ENCODE data around the gene EPG5. TPM values are rescaled to one million over a fixed set of nuclear protein-coding genes. Genes with fewer than 3 reads are reported as not detected.
A peak's percentile ranks its signal among the peaks of the same experiment; 100 is the strongest.
"Not testable (repeated sequence)": the region's sequence is repeated elsewhere in the genome, so short reads cannot be mapped to it uniquely, and the experiment has no call there.

The EPG5 gene
- total and polyA plus RNA-seq, 7 experiments from 2014 or later, result 6.3 to 54.8 (median 26.8) TPM

DNA sequence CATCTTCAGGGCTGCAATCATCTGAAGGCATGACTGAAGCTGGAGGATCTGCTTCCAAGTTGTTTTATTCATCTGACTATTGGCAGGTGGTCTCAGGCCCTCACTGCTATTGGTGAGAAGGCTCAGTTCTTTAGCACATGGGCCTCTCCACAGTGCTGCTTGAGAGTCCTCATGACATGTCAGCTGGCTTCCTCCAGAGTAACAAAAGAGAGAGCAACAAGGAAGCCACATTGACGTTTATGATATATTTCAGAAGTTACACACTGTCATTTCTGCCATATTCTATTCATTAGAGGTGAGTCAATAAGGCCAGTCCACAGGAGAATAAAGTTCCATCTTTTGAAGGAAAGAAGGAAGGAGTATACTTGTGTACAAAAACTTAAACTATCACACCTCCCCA, 149.6 kb downstream of the EPG5 start:
- Mint-ChIP-seq H3K4me3 (no peak overlapping the region), H3K4me1 (no peaks in the 10 kb centered on the region), H3K9me3 (peaks cover 0 to 25% (median 8%) of the 10 kb centered on the region in 11 donors), H3K27ac (peak overlapping the region in 1 of 9 donors; percentile 42), H3K36me3 (peaks cover 0 to 15% (median 3%) of the 10 kb centered on the region in 5 donors), H3K27me3 (peaks cover 5 to 30% (median 11%) of the 10 kb centered on the region in 5 donors)
- no peaks in the 10 kb centered on the region for H3K4me1 ChIP-seq (ENCODE audit: control insufficient read depth in 2 of 2, insufficient read depth in 2 of 2, low read length in 2 of 2)
- H3K27ac ChIP-seq (ENCODE audit: low read depth, low read length), result no peak overlapping the region
- CTCF ChIA-PET, result no interaction called here
- no peak for ATAC-seq
- no peaks in the 10 kb centered on the region for H3K9me3 ChIP-seq (ENCODE audit: control insufficient read depth in 2 of 3, low read length in 3 of 3)
- DNase-seq, result no peak
- no peak overlapping the region for H3K4me3 ChIP-seq (ENCODE audit: low read length)
- POLR2A ChIA-PET, result no interaction called here
- H3K36me3 ChIP-seq (ENCODE audit: control insufficient read depth in 2 of 3, insufficient read depth in 3 of 3, low read length in 3 of 3), result no peaks in the 10 kb centered on the region
- intact Hi-C loops (cut with micrococcal nuclease), result no loop called here
- no peaks in the 10 kb centered on the region for H3K27me3 ChIP-seq (ENCODE audit: control insufficient read depth in 2 of 2, insufficient read depth in 2 of 2, low read length in 2 of 2)

DNA sequence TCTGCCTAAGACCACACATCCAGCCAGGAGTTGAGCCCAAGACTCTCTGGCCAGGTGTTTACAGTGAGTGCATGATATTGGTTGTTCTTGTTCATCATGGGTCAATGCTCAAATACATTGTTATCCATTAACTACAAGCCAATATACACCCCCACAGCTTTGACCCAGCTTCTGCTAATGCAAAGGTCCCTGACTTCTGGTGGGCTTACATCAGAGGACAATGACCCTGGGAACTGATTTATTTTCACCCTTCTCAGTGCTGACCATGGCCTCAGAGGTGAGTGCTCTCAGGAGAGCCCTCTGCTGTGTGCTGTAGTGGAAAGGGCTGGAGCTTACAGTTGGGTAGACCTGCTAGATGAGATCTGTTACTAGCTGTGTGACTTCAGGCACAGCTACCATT, 152.4 kb downstream of the EPG5 start:
- intact Hi-C loops (cut with micrococcal nuclease); ATAC-seq; DNase-seq; CTCF ChIA-PET; H3K27ac Mint-ChIP-seq; H3K36me3 ChIP-seq (ENCODE audit: control insufficient read depth in 2 of 3, insufficient read depth in 3 of 3, low read length in 3 of 3); H3K9me3 ChIP-seq (ENCODE audit: control insufficient read depth in 2 of 3, low read length in 3 of 3); H3K27me3 ChIP-seq (ENCODE audit: control insufficient read depth in 2 of 2, insufficient read depth in 2 of 2, low read length in 2 of 2); H3K4me3 ChIP-seq (ENCODE audit: low read length); POLR2A ChIA-PET; H3K4me1 ChIP-seq (ENCODE audit: control insufficient read depth in 2 of 2, insufficient read depth in 2 of 2, low read length in 2 of 2); H3K4me1 Mint-ChIP-seq; H3K27ac ChIP-seq (ENCODE audit: low read depth, low read length); H3K27me3 Mint-ChIP-seq; H3K4me3 Mint-ChIP-seq: not testable (repeated sequence)
- Mint-ChIP-seq H3K9me3 (peaks cover 0 to 22% (median 4%) of the 10 kb centered on the region in 11 donors), H3K36me3 (peaks cover 0 to 11% (median 3%) of the 10 kb centered on the region in 5 donors)

DNA sequence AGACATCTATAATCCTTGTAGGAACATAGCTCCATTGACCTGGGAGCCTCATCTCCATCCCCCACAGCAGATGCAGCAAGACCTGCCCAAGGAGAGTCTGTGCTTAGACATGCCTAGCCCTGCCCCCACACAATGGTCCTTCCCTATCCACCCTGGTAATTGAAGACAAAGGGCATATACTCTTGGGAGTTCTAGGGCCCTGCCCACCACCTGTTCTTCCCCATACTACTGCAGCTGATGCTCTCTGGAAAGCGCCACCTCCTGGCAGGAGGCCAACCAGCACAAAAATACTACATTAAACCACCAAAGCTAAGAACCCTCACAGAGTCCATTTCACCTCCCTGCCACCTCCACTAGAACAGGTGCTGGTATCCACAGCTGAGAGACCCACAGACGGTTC, 160.0 kb downstream of the EPG5 start:
- H3K27ac ChIP-seq (ENCODE audit: low read depth, low read length); H3K4me1 ChIP-seq (ENCODE audit: control insufficient read depth in 2 of 2, insufficient read depth in 2 of 2, low read length in 2 of 2); H3K4me3 ChIP-seq (ENCODE audit: low read length); H3K36me3 ChIP-seq (ENCODE audit: control insufficient read depth in 2 of 3, insufficient read depth in 3 of 3, low read length in 3 of 3); H3K27me3 ChIP-seq (ENCODE audit: control insufficient read depth in 2 of 2, insufficient read depth in 2 of 2, low read length in 2 of 2); H3K4me3 Mint-ChIP-seq; ATAC-seq; H3K27ac Mint-ChIP-seq; POLR2A ChIA-PET; H3K9me3 ChIP-seq (ENCODE audit: control insufficient read depth in 2 of 3, low read length in 3 of 3): not testable (repeated sequence)
- peak in 2 of 9 donors; percentile 14 to 16 for DNase-seq
- Mint-ChIP-seq H3K36me3 (peaks cover 0 to 30% (median 17%) of the 10 kb centered on the region in 5 donors), H3K4me1 (peaks cover 0 to 14% (median 11%) of the 10 kb centered on the region in 7 donors), H3K27me3 (peaks cover 5 to 17% (median 7%) of the 10 kb centered on the region in 5 donors), H3K9me3 (peaks cover 0 to 34% (median 15%) of the 10 kb centered on the region in 11 donors)
- CTCF ChIA-PET, result interaction anchor here (1.0 to 1.6 kb wide), 3 partner anchors 74 to 142 kb away, joined by 3 to 4 read pairs (median 3); no protein-coding TSS in a partner anchor
- intact Hi-C loops (cut with micrococcal nuclease), result loop anchor here (1.0 kb wide), 2 partner anchors 116 to 142 kb away; no protein-coding TSS in a partner anchor

DNA sequence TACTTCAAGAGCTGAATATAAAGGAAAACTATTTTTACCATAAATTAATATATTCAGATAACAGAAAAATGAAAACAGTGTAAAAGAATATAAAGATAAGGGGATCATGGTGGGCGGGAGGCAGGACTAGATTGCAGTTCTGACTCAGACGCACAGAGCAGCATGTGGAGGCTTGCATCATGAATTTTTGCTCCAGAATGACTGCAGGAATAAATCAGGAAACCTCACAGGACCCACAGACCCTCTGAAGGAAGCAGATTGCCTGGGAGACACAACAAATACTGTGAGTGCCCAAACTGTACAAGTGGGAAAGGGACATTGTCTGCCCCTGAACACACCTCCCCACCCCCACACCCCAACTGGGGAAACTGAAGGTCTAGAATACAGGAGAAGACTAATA, 160.9 kb downstream of the EPG5 start:
- no peak overlapping the region for H3K27ac Mint-ChIP-seq
- intact Hi-C loops (cut with micrococcal nuclease), result no loop called here
- H3K9me3 Mint-ChIP-seq, result peaks cover 0 to 34% (median 15%) of the 10 kb centered on the region in 11 donors
- H3K4me1 Mint-ChIP-seq, result peaks cover 0 to 14% (median 11%) of the 10 kb centered on the region in 7 donors
- Histone ChIP-seq H3K36me3 (ENCODE audit: control insufficient read depth in 2 of 3, insufficient read depth in 3 of 3, low read length in 3 of 3) (no peaks in the 10 kb centered on the region), H3K27me3 (ENCODE audit: control insufficient read depth in 2 of 2, insufficient read depth in 2 of 2, low read length in 2 of 2) (no peaks in the 10 kb centered on the region), H3K4me3 (ENCODE audit: low read length) (no peak overlapping the region), H3K9me3 (ENCODE audit: control insufficient read depth in 2 of 3, low read length in 3 of 3) (peaks cover 0 to 4% (median 0%) of the 10 kb centered on the region in 3 experiments), H3K27ac (ENCODE audit: low read depth, low read length) (no peak overlapping the region), H3K4me1 (ENCODE audit: control insufficient read depth in 2 of 2, insufficient read depth in 2 of 2, low read length in 2 of 2) (no peaks in the 10 kb centered on the region)
- ChIA-PET CTCF (interaction anchor here (1.0 to 1.6 kb wide), 3 partner anchors 75 to 142 kb away, joined by 3 to 4 read pairs (median 4); no protein-coding TSS in a partner anchor), POLR2A (no interaction called here)
- H3K4me3 Mint-ChIP-seq, result no peak overlapping the region
- H3K36me3 Mint-ChIP-seq, result peaks cover 0 to 30% (median 17%) of the 10 kb centered on the region in 5 donors
- no peak for ATAC-seq
- peaks cover 5 to 20% (median 7%) of the 10 kb centered on the region in 5 donors for H3K27me3 Mint-ChIP-seq
- DNase-seq, result no peak

DNA sequence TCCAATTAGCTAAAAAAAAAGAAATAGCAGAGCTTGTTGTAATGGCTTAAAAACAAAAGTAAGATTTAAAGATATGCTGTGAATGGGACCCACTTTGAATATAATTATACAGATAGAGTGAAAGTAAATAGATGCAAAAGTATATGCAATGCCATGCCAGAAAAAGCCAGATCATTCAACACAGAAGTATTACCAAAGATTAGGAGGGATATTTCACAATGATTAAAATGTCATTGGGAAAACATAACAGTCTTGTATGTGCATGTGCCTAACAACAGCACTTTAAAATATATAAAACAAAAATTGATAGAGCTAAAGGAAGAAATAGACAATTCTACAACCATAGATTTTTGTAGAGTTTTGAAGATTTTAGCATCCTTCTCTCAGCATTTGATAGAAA, 161.6 kb downstream of the EPG5 start:
- Histone ChIP-seq H3K9me3 (ENCODE audit: control insufficient read depth in 2 of 3, low read length in 3 of 3) (peaks cover 0 to 4% (median 0%) of the 10 kb centered on the region in 3 experiments), H3K4me1 (ENCODE audit: control insufficient read depth in 2 of 2, insufficient read depth in 2 of 2, low read length in 2 of 2) (no peaks in the 10 kb centered on the region), H3K36me3 (ENCODE audit: control insufficient read depth in 2 of 3, insufficient read depth in 3 of 3, low read length in 3 of 3) (no peaks in the 10 kb centered on the region), H3K4me3 (ENCODE audit: low read length) (no peak overlapping the region), H3K27me3 (ENCODE audit: control insufficient read depth in 2 of 2, insufficient read depth in 2 of 2, low read length in 2 of 2) (no peaks in the 10 kb centered on the region), H3K27ac (ENCODE audit: low read depth, low read length) (no peak overlapping the region)
- ATAC-seq (no peak), DNase-seq (no peak)
- Mint-ChIP-seq H3K4me1 (peaks cover 0 to 14% (median 11%) of the 10 kb centered on the region in 7 donors), H3K27me3 (peaks cover 5 to 23% (median 7%) of the 10 kb centered on the region in 5 donors), H3K4me3 (no peak overlapping the region), H3K9me3 (peaks cover 0 to 34% (median 15%) of the 10 kb centered on the region in 11 donors), H3K36me3 (peaks cover 0 to 32% (median 20%) of the 10 kb centered on the region in 5 donors), H3K27ac (no peak overlapping the region)
- POLR2A ChIA-PET, result interaction anchor here (0.6 kb wide), 1 partner anchor 553 kb away, joined by 3 read pairs; no protein-coding TSS in a partner anchor
- CTCF ChIA-PET, result interaction anchor here (0.6 to 1.6 kb wide), 3 partner anchors 88 to 141 kb away, joined by 3 to 6 read pairs (median 4); no protein-coding TSS in a partner anchor
- intact Hi-C loops (cut with micrococcal nuclease), result no loop called here

DNA sequence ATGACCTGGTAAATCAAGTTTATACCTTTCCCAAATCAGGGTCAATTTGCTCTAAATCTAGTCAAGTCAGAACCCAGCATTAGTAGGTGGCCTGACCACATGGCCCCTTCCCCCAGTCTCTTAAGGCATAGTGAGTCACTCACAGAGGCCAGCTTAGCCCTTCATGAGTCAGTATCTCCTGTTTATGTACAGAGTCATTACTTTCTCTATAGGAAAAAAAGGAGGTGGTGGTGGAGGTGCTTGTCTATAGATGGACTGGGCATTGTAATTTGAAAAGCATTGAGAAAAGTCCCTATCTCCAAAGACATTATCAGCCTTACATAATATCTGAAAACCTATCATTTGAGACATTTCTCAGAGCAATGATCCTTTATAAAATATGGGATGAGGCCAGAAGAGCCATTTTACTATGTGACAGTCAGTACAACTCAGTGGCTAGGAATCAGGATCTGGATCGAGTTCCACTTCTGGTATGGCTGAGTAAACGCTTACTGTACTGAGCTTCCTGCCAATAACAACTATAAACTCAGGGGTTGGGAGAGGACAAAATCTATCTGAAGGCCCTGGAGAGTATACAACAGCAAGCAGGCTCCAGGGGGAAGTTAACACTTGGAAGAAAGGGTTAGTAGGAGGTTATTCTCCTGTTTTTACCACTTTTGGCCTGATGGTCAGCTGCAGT, 164.2 kb downstream of the EPG5 start:
- peaks cover 0 to 24% (median 18%) of the 10 kb centered on the region in 5 donors for H3K36me3 Mint-ChIP-seq
- H3K27me3 Mint-ChIP-seq, result peaks cover 5 to 32% (median 11%) of the 10 kb centered on the region in 5 donors
- Histone ChIP-seq H3K27me3 (ENCODE audit: control insufficient read depth in 2 of 2, insufficient read depth in 2 of 2, low read length in 2 of 2) (no peaks in the 10 kb centered on the region), H3K4me3 (ENCODE audit: low read length) (no peak overlapping the region), H3K36me3 (ENCODE audit: control insufficient read depth in 2 of 3, insufficient read depth in 3 of 3, low read length in 3 of 3) (no peaks in the 10 kb centered on the region), H3K4me1 (ENCODE audit: control insufficient read depth in 2 of 2, insufficient read depth in 2 of 2, low read length in 2 of 2) (no peaks in the 10 kb centered on the region), H3K27ac (ENCODE audit: low read depth, low read length) (no peak overlapping the region), H3K9me3 (ENCODE audit: control insufficient read depth in 2 of 3, low read length in 3 of 3) (peaks cover 0 to 4% (median 0%) of the 10 kb centered on the region in 3 experiments)
- H3K4me3 Mint-ChIP-seq, result no peak overlapping the region
- CTCF ChIA-PET, result no interaction called here
- no peak for DNase-seq
- ATAC-seq, result peak; percentile 41
- intact Hi-C loops (cut with micrococcal nuclease), result no loop called here
- H3K27ac Mint-ChIP-seq, result no peak overlapping the region
- peaks cover 0 to 4% (median 0%) of the 10 kb centered on the region in 7 donors for H3K4me1 Mint-ChIP-seq
- POLR2A ChIA-PET, result no interaction called here
- H3K9me3 Mint-ChIP-seq, result peaks cover 0 to 23% (median 14%) of the 10 kb centered on the region in 11 donors

All from naive thymus-derived CD4-positive, alpha-beta T cell (primary cell).